Neural cell (in vitro differentiated cells): ENCODE results near the gene NANOS3.

Experiments
- CTCF ChIP-seq: fragments of 450-650 bp; IDR thresholded peaks from 2 replicates; pipeline ENCODE4 v1.5.1; 2014; ENCODE audit warnings: antibody characterized with exemption, mild to moderate bottlenecking, moderate library complexity; ENCODE audit not compliant: poor library complexity, severe bottlenecking
- EP300 ChIP-seq: fragments of 450-650 bp; conservative IDR thresholded peaks from 2 replicates; pipeline ENCODE4 v1.6.1; 2014; ENCODE audit warnings: antibody characterized with exemption, mild to moderate bottlenecking, moderate library complexity; ENCODE audit not compliant: poor library complexity, severe bottlenecking
- EZH2 ChIP-seq: fragments of 200-600, 300-800 bp; shearing (Covaris generic), sonication (generic); IDR thresholded peaks from 2 replicates; pipeline ENCODE4 v1.6.1; 2014; ENCODE audit warnings: antibody characterized with exemption, low read length, borderline replicate concordance, mild to moderate bottlenecking; ENCODE audit not compliant: insufficient read depth, poor library complexity, severe bottlenecking
- MXI1 ChIP-seq: fragments of 450-650 bp; conservative IDR thresholded peaks from 2 replicates; pipeline ENCODE4 v1.6.1; 2014; ENCODE audit warnings: antibody characterized with exemption, mild to moderate bottlenecking; ENCODE audit not compliant: poor library complexity, severe bottlenecking
- POLR2AphosphoS5 ChIP-seq: IDR thresholded peaks from 2 replicates; pipeline ENCODE4 v1.6.1; 2012
- REST ChIP-seq: IDR thresholded peaks from 2 replicates; pipeline ENCODE4 v1.6.1; 2012; ENCODE audit warnings: borderline replicate concordance
- TAF1 ChIP-seq: IDR thresholded peaks from 2 replicates; pipeline ENCODE4 v1.6.1; 2012; ENCODE audit warnings: low read depth

GRCh38 chr19:13894552-13894951 lies 17.6 kb downstream of the NANOS3 start:
- TF ChIP-seq CTCF (no peak), EZH2 (no peak), POLR2AphosphoS5 (no peak), REST (no peak), TAF1 (no peak), EP300 (no peak), MXI1 (no peak)
